ENCODE data around the gene RDX. TPM values are rescaled to one million over a fixed set of nuclear protein-coding genes. Genes with fewer than 3 reads are reported as not detected.
"Not testable (repeated sequence)": the region's sequence is repeated elsewhere in the genome, so short reads cannot be mapped to it uniquely, and the experiment has no call there.

Gene RDX
- total RNA-seq, 1 donor from 2014 or later, result 126 TPM

DNA sequence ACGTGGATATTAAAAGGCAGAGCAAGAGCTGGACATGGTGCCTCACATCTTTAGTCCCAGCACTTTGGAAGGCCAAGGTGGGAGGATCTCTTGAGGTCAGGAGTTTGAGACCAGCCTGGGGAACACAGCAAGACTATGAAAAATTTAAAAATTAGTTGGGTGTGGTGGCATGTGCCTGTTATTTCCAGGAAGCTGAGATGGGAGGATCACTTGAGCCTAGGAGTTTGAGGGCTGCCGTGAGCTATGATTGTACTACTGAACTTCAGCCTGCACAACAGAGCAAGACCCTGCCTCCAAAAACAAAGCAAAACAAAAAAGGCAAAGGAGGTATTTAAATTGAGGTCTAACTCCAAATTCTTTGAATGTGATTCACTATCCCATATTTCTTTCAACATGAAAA is 23.5 kb downstream of the RDX start:
- DNase-seq (ENCODE audit: low read depth), result no peak

DNA sequence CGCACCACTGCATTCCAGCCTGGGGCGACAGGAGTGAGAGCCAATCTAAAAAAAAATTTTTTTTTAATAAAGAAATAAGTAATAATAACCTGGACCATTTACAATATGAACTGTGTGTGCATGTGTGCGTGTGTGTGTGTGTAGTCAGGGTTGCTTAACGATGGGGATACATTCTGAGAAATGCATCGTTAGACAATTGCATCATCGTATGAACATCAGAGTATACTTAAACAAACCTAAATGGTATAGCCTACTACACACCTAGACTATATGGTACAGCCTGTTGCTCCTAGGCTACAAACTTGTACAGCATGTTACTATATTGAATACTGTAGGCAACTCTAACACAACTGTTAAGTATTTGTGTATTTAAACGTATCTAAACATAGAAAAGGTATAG is 26.4 kb downstream of the RDX start:
- no peak for DNase-seq (ENCODE audit: low read depth)

DNA sequence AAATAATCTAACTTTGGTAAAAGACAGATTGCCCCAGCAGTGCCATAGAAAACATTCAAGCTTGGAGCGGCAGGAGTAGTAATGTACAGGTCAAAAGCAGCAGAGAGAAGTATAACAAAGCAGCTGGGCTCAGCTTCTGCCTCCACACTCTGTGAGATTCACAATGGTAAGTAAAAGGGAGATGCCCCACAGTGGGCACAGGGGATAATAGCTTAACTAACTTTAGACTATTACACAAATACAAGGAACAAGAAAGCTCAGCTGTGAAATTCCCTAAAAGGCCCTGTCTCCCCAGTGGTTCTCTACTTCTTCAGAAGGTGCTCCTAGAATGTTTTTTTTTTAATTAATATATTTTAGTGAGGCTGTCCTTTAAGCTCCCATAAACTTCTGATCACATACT is 28.0 kb downstream of the RDX start:
- DNase-seq (ENCODE audit: low read depth), result no peak

DNA sequence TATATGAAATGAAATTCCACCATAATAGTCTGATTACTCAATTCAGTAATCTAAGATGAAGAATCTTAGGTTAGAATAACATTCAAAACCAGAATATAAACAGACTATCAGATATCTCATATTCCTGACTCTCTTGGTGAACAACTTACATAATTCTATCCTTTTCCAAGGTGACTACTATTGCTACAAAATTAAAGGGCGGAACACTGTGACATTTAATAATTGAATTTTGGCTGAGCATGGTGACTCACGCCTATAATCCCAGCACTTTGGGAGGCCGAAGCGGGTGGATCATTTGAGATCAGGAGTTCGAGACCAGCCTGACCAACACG is 34.4 kb downstream of the RDX start:
- no peak for DNase-seq (ENCODE audit: low read depth)

GRCh38 chr11:110261195-110262071 is 35.0 kb downstream of the RDX start:
- no peak for DNase-seq (ENCODE audit: low read depth)

- DNase-seq (ENCODE audit: low read depth), result no peak
These were observed 42.9 kb downstream of the RDX start for GRCh38 chr11:110253525-110253924.

DNA sequence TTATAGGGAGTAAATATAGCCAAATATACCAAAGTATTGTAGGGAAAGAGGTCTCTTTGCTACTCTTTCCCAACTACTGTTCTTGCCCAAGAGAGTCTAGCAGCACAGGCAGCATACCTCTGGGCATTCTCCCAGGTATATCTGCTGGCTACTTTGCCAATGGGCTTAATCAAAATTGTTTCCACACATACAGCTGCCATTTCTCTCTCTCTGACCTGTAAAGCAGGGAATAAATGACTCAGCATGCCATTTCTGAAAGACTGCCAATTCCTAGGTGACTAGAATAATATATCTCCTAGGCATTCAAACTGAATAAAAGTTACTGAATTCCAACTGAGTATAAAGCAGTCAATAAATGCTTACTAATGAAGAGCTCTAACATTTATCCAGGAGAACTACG is 44.6 kb downstream of the RDX start:
- peak; percentile 97 for DNase-seq (ENCODE audit: low read depth)

DNA sequence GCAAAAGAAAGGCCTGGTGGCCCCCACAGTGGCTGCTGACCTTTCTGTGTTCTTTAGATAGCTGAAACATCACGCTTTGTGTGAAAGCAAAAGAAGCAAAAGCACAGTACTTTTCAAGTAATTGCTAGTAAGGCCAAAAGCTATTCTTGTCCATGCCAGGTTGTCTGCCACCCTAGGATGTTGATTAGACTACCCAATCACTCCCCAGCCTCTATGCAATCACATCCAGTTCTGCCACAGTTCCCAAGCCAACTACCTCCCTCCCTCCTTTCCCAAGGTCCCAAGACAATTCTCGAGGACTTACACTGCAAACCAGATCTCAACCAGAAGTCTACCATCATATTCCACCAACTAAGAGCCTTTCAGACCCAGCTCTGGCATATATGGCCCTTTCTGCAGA is 46.2 kb downstream of the RDX start:
- no peak for DNase-seq (ENCODE audit: low read depth)

GRCh38 chr11:110249766-110250165 is 46.6 kb downstream of the RDX start:
- DNase-seq (ENCODE audit: low read depth), result no peak

- DNase-seq (ENCODE audit: low read depth), result peak; percentile 5
These were observed 47.3 kb downstream of the RDX start for GRCh38 chr11:110249066-110249465.

DNA sequence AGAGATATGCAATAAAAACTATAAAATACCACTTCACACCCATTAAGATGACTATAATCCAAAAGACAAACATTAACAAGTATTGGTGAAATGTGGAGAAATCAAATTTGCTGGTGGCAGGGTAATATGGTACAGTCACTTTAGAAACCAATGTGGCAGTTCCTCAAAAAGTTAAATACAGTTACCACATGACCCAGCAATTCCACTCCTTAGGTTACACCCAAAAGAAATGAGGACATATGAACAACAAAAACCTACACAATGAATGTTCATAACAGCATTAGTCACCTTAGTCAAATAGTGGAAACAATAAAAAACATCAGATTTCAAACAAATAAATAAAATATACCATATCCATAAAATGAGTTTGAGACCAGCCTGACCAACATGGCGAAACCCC is 52.6 kb downstream of the RDX start:
- no peak for DNase-seq (ENCODE audit: low read depth)

- DNase-seq (ENCODE audit: low read depth), result no peak
These were observed 53.7 kb downstream of the RDX start for GRCh38 chr11:110242746-110243145.

- no peak for DNase-seq (ENCODE audit: low read depth)
These were observed 54.2 kb downstream of the RDX start for GRCh38 chr11:110242188-110242587.

DNA sequence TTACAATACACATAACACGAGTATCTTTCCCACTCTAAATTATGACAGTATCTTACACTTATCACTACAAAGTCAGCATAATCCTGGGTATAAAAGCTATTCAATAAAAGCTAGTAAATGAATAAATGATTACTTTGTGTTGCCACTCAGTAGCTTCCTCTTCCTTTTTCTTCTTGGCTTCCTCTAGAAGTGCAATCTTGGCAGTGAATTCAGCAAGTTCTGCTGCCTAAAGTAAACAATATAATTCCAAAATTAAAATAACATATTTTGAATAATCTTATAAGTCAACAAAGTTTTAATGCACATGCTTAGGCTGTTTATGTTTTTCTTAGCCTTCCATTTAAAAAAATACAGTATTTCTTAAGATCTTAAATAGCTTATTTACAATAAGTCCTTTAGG is 60.4 kb downstream of the RDX start:
- DNase-seq (ENCODE audit: low read depth), result no peak

DNA sequence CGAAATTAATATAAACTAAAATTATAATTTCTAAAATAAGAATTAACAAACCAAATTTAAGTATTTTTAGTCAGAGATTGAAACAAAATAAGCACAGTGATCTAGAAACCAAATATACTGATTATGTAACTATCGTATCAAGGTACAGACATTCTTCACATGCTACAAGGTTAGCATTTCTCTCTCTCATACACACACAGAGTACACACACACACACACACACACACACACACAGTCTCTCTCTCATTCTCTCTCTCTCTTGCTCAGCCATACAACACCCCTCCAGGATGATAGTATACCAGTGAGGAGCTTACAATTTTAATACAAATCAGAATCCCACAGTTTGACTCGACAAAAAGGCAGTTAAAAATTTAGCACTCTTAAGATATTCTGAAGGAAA is 66.0 kb downstream of the RDX start:
- DNase-seq (ENCODE audit: low read depth), result no peak

DNA sequence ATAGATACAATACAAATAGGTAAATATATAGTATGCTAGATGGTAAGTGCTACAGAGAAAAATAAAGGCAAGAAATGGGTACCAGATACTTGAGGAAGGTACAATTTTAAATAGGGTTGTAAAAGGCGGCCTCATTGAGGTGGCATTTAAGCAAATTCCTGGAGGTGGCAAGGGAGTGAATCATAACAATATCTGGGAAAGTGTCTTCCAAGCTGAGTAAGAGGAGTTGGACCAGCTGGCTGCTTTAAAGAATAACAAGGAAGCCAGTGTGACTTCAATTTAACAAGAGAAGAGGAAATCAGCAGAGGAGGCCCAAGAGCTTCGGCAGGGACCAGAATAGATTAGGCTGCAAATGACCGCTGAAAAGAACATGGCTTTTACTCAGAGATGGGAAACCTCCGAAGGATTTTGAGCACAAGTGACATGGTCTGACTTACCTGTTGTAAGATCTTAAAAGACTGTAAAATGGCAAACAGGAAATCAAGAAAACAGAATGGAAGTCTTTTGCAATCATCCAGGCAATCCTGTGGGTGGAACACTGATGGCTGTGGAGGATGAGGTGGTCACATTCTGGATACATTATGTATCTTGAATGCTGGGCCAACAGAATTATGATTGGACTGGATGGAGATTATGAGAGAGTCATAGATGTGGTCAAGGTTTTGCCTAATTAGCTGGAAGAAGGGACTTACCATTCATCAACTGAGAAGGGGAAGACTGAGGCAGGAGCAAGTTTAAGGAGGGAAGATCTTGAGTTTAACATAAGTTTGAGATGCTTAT is 77.2 kb downstream of the RDX start:
- DNase-seq (ENCODE audit: low read depth), result no peak

DNA sequence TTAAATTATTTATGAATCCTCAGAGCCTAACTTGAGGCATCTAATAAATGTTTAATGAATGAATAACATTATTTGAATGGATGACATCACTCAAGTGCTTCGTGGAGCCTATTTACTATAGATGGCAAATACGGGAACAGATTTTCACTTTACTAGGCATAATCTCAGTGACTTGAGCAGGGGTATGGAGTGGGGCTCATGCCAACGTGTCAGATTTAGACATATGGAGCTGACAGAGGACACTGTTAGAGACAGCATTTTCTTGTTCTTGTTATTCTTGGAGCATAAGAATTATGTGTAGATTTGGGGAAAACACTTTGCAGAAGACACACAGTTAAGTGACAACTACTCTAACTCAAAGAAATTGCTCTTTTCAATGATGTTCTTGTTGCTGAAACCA is 78.5 kb downstream of the RDX start:
- no peak for DNase-seq (ENCODE audit: low read depth)

GRCh38 chr11:110217223-110217877 is 79.1 kb downstream of the RDX start:
- DNase-seq (ENCODE audit: low read depth), result no peak

- not testable (repeated sequence) for DNase-seq (ENCODE audit: low read depth)
These were observed 87.1 kb downstream of the RDX start for GRCh38 chr11:110209313-110209694.

DNA sequence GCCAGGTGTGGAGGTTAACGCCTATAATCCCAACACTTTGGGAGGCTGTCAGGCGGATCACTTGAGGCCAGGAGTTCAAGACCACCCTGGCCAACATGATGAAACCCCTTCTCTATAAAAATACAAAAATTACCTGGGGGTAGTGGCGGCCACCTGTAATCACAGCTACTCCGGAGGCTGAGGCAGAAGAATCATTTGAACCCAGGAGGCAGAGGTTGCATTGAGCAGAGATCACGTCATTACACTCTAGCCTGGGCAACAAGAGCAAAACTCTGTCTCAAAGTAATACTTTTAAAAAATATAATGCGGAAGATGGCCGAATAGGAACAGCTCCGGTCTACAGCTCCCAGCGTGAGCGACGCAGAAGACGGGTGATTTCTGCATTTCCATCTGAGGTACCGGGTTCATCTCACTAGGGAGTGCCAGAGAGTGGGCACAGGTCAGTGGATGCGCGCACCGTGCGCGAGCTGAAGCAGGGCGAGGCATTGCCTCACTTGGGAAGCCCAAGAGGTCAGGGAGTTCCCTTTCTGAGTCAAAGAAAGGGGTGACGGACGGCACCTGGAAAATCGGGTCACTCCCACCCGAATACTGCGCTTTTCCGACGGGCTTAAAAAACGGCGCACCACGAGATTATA is 87.6 kb downstream of the RDX start:
- not testable (repeated sequence) for DNase-seq (ENCODE audit: low read depth)

GRCh38 chr11:110207123-110207522 is 89.3 kb downstream of the RDX start:
- no peak for DNase-seq (ENCODE audit: low read depth)

DNA sequence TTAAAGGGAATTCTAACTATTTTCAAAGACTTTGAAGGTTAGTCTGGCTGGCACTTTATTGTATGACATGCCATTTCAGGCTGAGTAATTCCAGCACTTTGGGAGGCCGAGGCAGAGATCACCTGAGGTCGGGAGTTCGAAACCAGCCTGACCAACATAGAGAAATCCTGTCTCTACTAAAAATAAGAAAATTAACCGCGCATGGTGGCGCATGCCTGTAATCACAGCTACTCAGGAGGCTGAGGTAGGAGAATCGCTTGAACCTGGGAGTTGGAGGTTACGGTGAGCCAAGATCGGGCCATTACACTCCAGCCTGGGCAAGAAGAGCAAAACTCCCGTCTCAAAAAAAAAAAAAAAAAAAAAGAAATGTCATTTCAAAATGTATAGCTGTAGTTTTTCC is 95.6 kb downstream of the RDX start:
- DNase-seq (ENCODE audit: low read depth), result no peak

Measured in renal cortical epithelial cell (primary cell).